Endothelial cell of umbilical vein (primary cell): ENCODE results near the gene MID1. TPM values are rescaled to one million over a fixed set of nuclear protein-coding genes. Genes with fewer than 3 reads are reported as not detected.

ENCODE experiments used
- BruUV-seq: library from RNA; stranded (reverse); fragments of 400-500 nt; replicated peaks from 2 replicates; lab custom pipeline; 2021; lab: Mats Ljungman, UMichigan
- CTCF ChIA-PET: fragments of 300-600, 350-600 bp; sonication (Branson Sonifier 250); formaldehyde crosslinking; loops from one replicate; lab custom pipeline; 2021; ENCODE audit warnings: antibody characterized with exemption, inconsistent platforms; lab: Charles Lee
- POLR2A ChIA-PET: fragments of 300-600, 350-600 bp; sonication (Branson Sonifier 250); formaldehyde crosslinking; loops from one replicate; lab custom pipeline; 2021; ENCODE audit warnings: antibody characterized with exemption, inconsistent platforms; lab: Charles Lee
- DNase-seq: peaks from one replicate; pipeline ENCODE4 v3.0.0-alpha.2; 2011; ENCODE audit warnings: low read depth, low spot score
- FAIRE-seq: peaks from 2 replicates; lab custom pipeline; 2011; peaks lifted over from hg19 to GRCh38; lab: Jason Lieb, UNC
- H2AFZ ChIP-seq: 2 replicates; pipeline ENCODE4 v1.6.0; 2012; ENCODE audit warnings: low read depth, low read length, control low read depth, inconsistent platforms
- H3K27ac ChIP-seq: 2 replicates; pipeline ENCODE4 v1.5.1; 2011; ENCODE audit warnings: low read depth, mild to moderate bottlenecking, control low read depth, low read length, moderate library complexity; ENCODE audit not compliant: insufficient read depth
- H3K27me3 ChIP-seq, 2 experiments: 2 replicates each; pipeline versions ENCODE4 v1.6.0 to v1.6.1; 2011; ENCODE audit warnings: low read length in 2 of 2, mixed read lengths in 1 of 2; ENCODE audit not compliant: control insufficient read depth in 2 of 2, insufficient read depth in 2 of 2
- H3K36me3 ChIP-seq, 2 experiments: 2 replicates in 1 of 2; 3 replicates in 1 of 2; pipeline ENCODE4 v1.5.1; 2011; ENCODE audit warnings: low read length in 2 of 2, mild to moderate bottlenecking in 1 of 2, moderate library complexity in 1 of 2; ENCODE audit not compliant: control insufficient read depth in 2 of 2, insufficient read depth in 2 of 2; ENCODE audit errors: extremely low read depth in 1 of 2
- H3K4me1 ChIP-seq: 3 replicates; pipeline ENCODE4 v1.5.1; 2011; ENCODE audit warnings: mild to moderate bottlenecking, low read length; ENCODE audit not compliant: control insufficient read depth, insufficient read depth; ENCODE audit errors: extremely low read depth
- H3K4me2 ChIP-seq: 2 replicates; pipeline ENCODE4 v1.6.1; 2011; ENCODE audit warnings: low read length, control low read depth, mixed read lengths; ENCODE audit not compliant: insufficient read depth
- H3K4me3 ChIP-seq, 3 experiments: fragments of 200-600 bp in 1 of 3; sonication (generic), shearing (Covaris generic) in 1 of 3; replicated peaks in 1 of 3; 2 replicates each; pipeline ENCODE4 v1.5.1; 2011 to 2016; ENCODE audit warnings: control low read depth in 3 of 3, low read length in 3 of 3, mild to moderate bottlenecking in 2 of 3, inconsistent platforms in 1 of 3, low read depth in 1 of 3, moderate library complexity in 1 of 3; ENCODE audit not compliant: insufficient read depth in 1 of 3
- H3K79me2 ChIP-seq: 2 replicates; pipeline ENCODE4 v1.6.0; 2012; ENCODE audit warnings: low read length, inconsistent platforms; ENCODE audit not compliant: control insufficient read depth, insufficient read depth
- H3K9ac ChIP-seq: replicated peaks from 2 replicates; pipeline ENCODE3; 2011; ENCODE audit warnings: low read length, control low read depth; ENCODE audit not compliant: insufficient read depth; ENCODE audit errors: extremely low read depth
- H3K9me1 ChIP-seq: replicated peaks from 3 replicates; pipeline ENCODE4 v1.6.0; 2011; ENCODE audit warnings: mild to moderate bottlenecking, low read length; ENCODE audit not compliant: control insufficient read depth, insufficient read depth; ENCODE audit errors: extremely low read depth
- H3K9me3 ChIP-seq: replicated peaks from 2 replicates; pipeline ENCODE4 v1.5.1; 2012; ENCODE audit warnings: low read length, inconsistent platforms; ENCODE audit not compliant: control insufficient read depth, insufficient read depth
- H4K20me1 ChIP-seq: replicated peaks from 2 replicates; pipeline ENCODE3; 2011; ENCODE audit warnings: mild to moderate bottlenecking, low read length; ENCODE audit not compliant: control insufficient read depth, insufficient read depth; ENCODE audit errors: extremely low read depth
- EZH2 ChIP-seq: IDR thresholded peaks from 2 replicates; pipeline ENCODE4 v1.6.1; 2012; ENCODE audit warnings: borderline replicate concordance, low read depth, mild to moderate bottlenecking, moderate library complexity, low read length, inconsistent platforms; ENCODE audit not compliant: severe bottlenecking
- FOS ChIP-seq: IDR thresholded peaks from 2 replicates; pipeline ENCODE4 v1.6.1; 2011; ENCODE audit warnings: mild to moderate bottlenecking, low read length, moderate library complexity, borderline replicate concordance; ENCODE audit not compliant: insufficient read depth
- GATA2 ChIP-seq: IDR thresholded peaks from 2 replicates; pipeline ENCODE4 v1.7.0; 2011; ENCODE audit warnings: low read depth, mild to moderate bottlenecking, moderate library complexity, mixed read lengths, low read length; ENCODE audit not compliant: insufficient read length, insufficient read depth
- JUN ChIP-seq: IDR thresholded peaks from 2 replicates; pipeline ENCODE4 v1.6.1; 2011; ENCODE audit warnings: borderline replicate concordance, low read depth; ENCODE audit not compliant: insufficient read length, insufficient read depth
- MAX ChIP-seq: IDR thresholded peaks from 2 replicates; pipeline ENCODE4 v1.6.1; 2011; ENCODE audit not compliant: insufficient read depth, insufficient read length
- MYC ChIP-seq: IDR thresholded peaks from one replicate; pipeline ENCODE4 v1.6.1; 2011; ENCODE audit warnings: mild to moderate bottlenecking, low read depth, low read length
- POLR2A ChIP-seq: IDR thresholded peaks from 2 replicates; pipeline ENCODE4 v1.6.1; 2012; ENCODE audit warnings: low read depth, mild to moderate bottlenecking, control low read depth, low read length
- POLR2AphosphoS5 ChIP-seq: IDR thresholded peaks from 2 replicates; pipeline ENCODE4 v1.6.1; 2012; ENCODE audit warnings: low read depth, mild to moderate bottlenecking, control low read depth, low read length, moderate library complexity; ENCODE audit not compliant: insufficient read depth
- dilution Hi-C: fragments of 300-500 bp; cut with MboI; formaldehyde crosslinking; loops from one replicate; pipeline ENCODE4 v1.15.0; 2019; ENCODE audit warnings: low sequenced_read_pairs; ENCODE audit not compliant: extremely low pct_ligation_motif_present
- intact Hi-C: fragments of 100-400 bp; cut with micrococcal nuclease; formaldehyde crosslinking; loops from one replicate; pipeline ENCODE4 v1.10.0; 2022
- polyA plus RNA-seq, 4 experiments: library from polyadenylated mRNA; depleted of rRNA in 3 of 4; stranded (reverse) in 3 of 4; unstranded in 1 of 4; fragments of >200 nt; gene quantifications; 2 replicates each; pipeline versions ENCODE4 v1.2.1 to v1.2.3, GENCODE V29; 2011 to 2012; ENCODE audit warnings: missing spikeins in 1 of 4
- total RNA-seq: library from RNA; stranded (reverse); gene quantifications from 2 replicates; pipeline ENCODE4 v1.2.3, GENCODE V29; 2021

MID1 gene
- total and polyA plus RNA-seq, 2 donors (not counting 3 experiments of a cell fraction or from before 2014, with no cell fraction given), result 21.3 to 29.8 TPM

- Histone ChIP-seq H4K20me1 (no peaks in the 10 kb centered on the region), H3K27ac (no peak overlapping the region), H3K9ac (no peak overlapping the region), H3K9me1 (no peaks in the 10 kb centered on the region), H3K79me2 (no peaks in the 10 kb centered on the region), H3K4me1 (peaks cover 25% of the 10 kb centered on the region), H3K4me3 (no peak overlapping the region), H3K4me2 (no peak overlapping the region), H2AFZ (no peak overlapping the region), H3K9me3 (no peaks in the 10 kb centered on the region), H3K36me3 (no peaks in the 10 kb centered on the region), H3K27me3 (no peaks in the 10 kb centered on the region)
- no peak for TF ChIP-seq GATA2
- TF ChIP-seq MAX, result no peak
- TF ChIP-seq POLR2AphosphoS5, result no peak
- TF ChIP-seq FOS, result no peak
- no peak for TF ChIP-seq POLR2A
- no peak for TF ChIP-seq MYC
- TF ChIP-seq EZH2, result no peak
- TF ChIP-seq JUN, result no peak
- dilution Hi-C loops (no loop called here), intact Hi-C loops (loop anchor here (10.0 kb wide), 1 partner anchor 134 kb away; no protein-coding TSS in a partner anchor)
- no peak for DNase-seq
- ChIA-PET CTCF (no interaction called here), POLR2A (no interaction called here)
- BruUV-seq, result no TSS peak
- no peak for FAIRE-seq
These were observed 139.5 kb downstream of the MID1 start for GRCh38 chrX:10480861-10481260.

- no TSS peak for BruUV-seq
- no peak for DNase-seq
- intact Hi-C loops, result no loop called here
- Histone ChIP-seq H3K27ac (no peak overlapping the region), H3K9me3 (no peaks in the 10 kb centered on the region), H3K4me1 (peaks cover 23% of the 10 kb centered on the region), H3K4me2 (no peak overlapping the region), H3K79me2 (no peaks in the 10 kb centered on the region), H3K9me1 (no peaks in the 10 kb centered on the region), H4K20me1 (no peaks in the 10 kb centered on the region), H3K4me3 (no peak overlapping the region), H3K9ac (no peak overlapping the region), H3K36me3 (no peaks in the 10 kb centered on the region), H3K27me3 (no peaks in the 10 kb centered on the region), H2AFZ (no peak overlapping the region)
- TF ChIP-seq POLR2AphosphoS5 (no peak), GATA2 (no peak)
- dilution Hi-C loops, result no loop called here
- ChIA-PET POLR2A (no interaction called here), CTCF (no interaction called here)
- no peak for FAIRE-seq
These were observed 140.9 kb downstream of the MID1 start for GRCh38 chrX:10479508-10479907.
